Measurements from ENCODE around the gene SNAPC1.
"Not testable (repeated sequence)": the region's sequence is repeated elsewhere in the genome, so short reads cannot be mapped to it uniquely, and the experiment has no call there.

Gene SNAPC1

GRCh38 chr14:61761959-61762786, at the start of gene SNAPC1:
Gene SNAPC1, plus strand, starts transcription at chr14:61762420. Its CDS starts 41 bp downstream, at chr14:61762461.
- peak; percentile 96 for DNase-seq (ENCODE audit: low read depth)

- no peak for DNase-seq (ENCODE audit: low read depth)
Measured at GRCh38 chr14:61713724-61714437, 48.3 kb upstream of the SNAPC1 start.

GRCh38 chr14:61716956-61717355, 45.3 kb upstream of the SNAPC1 start:
- DNase-seq (ENCODE audit: low read depth): no peak

- no peak for DNase-seq (ENCODE audit: low read depth)
Measured at GRCh38 chr14:61718039-61718438, 44.2 kb upstream of the SNAPC1 start.

GRCh38 chr14:61719344-61720293, 42.6 kb upstream of the SNAPC1 start:
- no peak for DNase-seq (ENCODE audit: low read depth)

GRCh38 chr14:61720294-61720661, 41.9 kb upstream of the SNAPC1 start:
- DNase-seq (ENCODE audit: low read depth): no peak

- DNase-seq (ENCODE audit: low read depth): no peak
Measured at GRCh38 chr14:61720741-61721140, 41.5 kb upstream of the SNAPC1 start.

GRCh38 chr14:61724133-61724532, 38.1 kb upstream of the SNAPC1 start:
- DNase-seq (ENCODE audit: low read depth): no peak

- DNase-seq (ENCODE audit: low read depth): no peak
Measured at GRCh38 chr14:61726778-61727658, 35.2 kb upstream of the SNAPC1 start.

GRCh38 chr14:61730756-61731373, 31.4 kb upstream of the SNAPC1 start:
- DNase-seq (ENCODE audit: low read depth): no peak

GRCh38 chr14:61733972-61734371, 28.2 kb upstream of the SNAPC1 start:
- no peak for DNase-seq (ENCODE audit: low read depth)

GRCh38 chr14:61736751-61737150, 25.5 kb upstream of the SNAPC1 start:
- no peak for DNase-seq (ENCODE audit: low read depth)

- DNase-seq (ENCODE audit: low read depth): no peak
Measured at GRCh38 chr14:61737915-61738314, 24.3 kb upstream of the SNAPC1 start.

- DNase-seq (ENCODE audit: low read depth): no peak
Measured at GRCh38 chr14:61739133-61739532, 23.1 kb upstream of the SNAPC1 start.

GRCh38 chr14:61742371-61742770, 19.8 kb upstream of the SNAPC1 start:
- no peak for DNase-seq (ENCODE audit: low read depth)

GRCh38 chr14:61744238-61744637, 18.0 kb upstream of the SNAPC1 start:
- no peak for DNase-seq (ENCODE audit: low read depth)

GRCh38 chr14:61746346-61746745, 15.9 kb upstream of the SNAPC1 start:
- DNase-seq (ENCODE audit: low read depth): not testable (repeated sequence)

- DNase-seq (ENCODE audit: low read depth): no peak
Measured at GRCh38 chr14:61746881-61747280, 15.3 kb upstream of the SNAPC1 start.

- no peak for DNase-seq (ENCODE audit: low read depth)
Measured at GRCh38 chr14:61747342-61747741, 14.9 kb upstream of the SNAPC1 start.

GRCh38 chr14:61749264-61749663, 13.0 kb upstream of the SNAPC1 start:
- no peak for DNase-seq (ENCODE audit: low read depth)

GRCh38 chr14:61749867-61750266, 12.4 kb upstream of the SNAPC1 start:
- no peak for DNase-seq (ENCODE audit: low read depth)

Data from activated T-helper 9 cell treated with anti-CD3 and anti-CD28 coated beads, Interleukin-2, amount 50 U/mL, for 16 hours (primary cell).